Activated CD8-positive, alpha-beta T cell treated with anti-CD3 and anti-CD28 coated beads for 36 hours (primary cell): ENCODE results near the gene FMNL1. TPM values are rescaled to one million over a fixed set of nuclear protein-coding genes. Genes with fewer than 3 reads are reported as not detected.
A peak's percentile ranks its signal among the peaks of the same experiment; 100 is the strongest.

Source experiments
- ATAC-seq: fragments of 200-7000 bp; cut with Tn5 transposase; one replicate; pipeline ENCODE4 v1.10.0; 2021; ENCODE audit warnings: mild to moderate bottlenecking, moderate library complexity
- CTCF ChIA-PET: fragments of 350-600 bp; sonication (Branson Sonifier 250); formaldehyde crosslinking; loops from one replicate; lab custom pipeline; 2021; ENCODE audit warnings: antibody characterized with exemption; lab: Charles Lee
- POLR2A ChIA-PET: fragments of 350-600 bp; sonication (Branson Sonifier 250); formaldehyde crosslinking; loops from one replicate; lab custom pipeline; 2021; ENCODE audit warnings: antibody characterized with exemption; lab: Charles Lee
- DNase-seq: peaks from one replicate; pipeline ENCODE4 v3.0.0-alpha.2; 2020
- H3K27ac Mint-ChIP-seq: one replicate; pipeline ENCODE4 v1.8.0; 2021; ENCODE audit warnings: mild to moderate bottlenecking, mixed read lengths
- H3K27me3 Mint-ChIP-seq: one replicate; pipeline ENCODE4 v1.8.0; 2021; ENCODE audit warnings: mixed read lengths
- H3K36me3 Mint-ChIP-seq: one replicate; pipeline ENCODE4 v1.8.0; 2021; ENCODE audit warnings: low read depth, mixed read lengths
- H3K4me1 Mint-ChIP-seq: one replicate; pipeline ENCODE4 v1.8.0; 2021; ENCODE audit warnings: low read depth, mixed read lengths
- H3K4me3 Mint-ChIP-seq: one replicate; pipeline ENCODE4 v1.8.0; 2021; ENCODE audit warnings: mild to moderate bottlenecking, moderate library complexity, mixed read lengths
- H3K9me3 Mint-ChIP-seq: one replicate; pipeline ENCODE4 v1.8.0; 2021; ENCODE audit warnings: mixed read lengths
- CTCF ChIP-seq: fragments of 200-600 bp; IDR thresholded peaks from one replicate; pipeline ENCODE4 v1.8.0; 2022; ENCODE audit warnings: antibody characterized with exemption, mild to moderate bottlenecking
- intact Hi-C: fragments of 100-400 bp; cut with micrococcal nuclease; formaldehyde crosslinking; loops from one replicate; pipeline ENCODE4 v1.10.0; 2022
- total RNA-seq, 2 experiments: library from RNA; stranded (reverse); gene quantifications; one replicate each; pipeline ENCODE4 v1.2.3, GENCODE V29; 2021

FMNL1 gene
- total RNA-seq, 2 experiments from 2014 or later: 285 to 298 TPM

- Mint-ChIP-seq H3K27me3 (no peaks in the 10 kb centered on the region), H3K36me3 (peaks cover 56% of the 10 kb centered on the region), H3K4me1 (peaks cover 45% of the 10 kb centered on the region), H3K27ac (peak overlapping the region; percentile 64), H3K4me3 (no peak overlapping the region), H3K9me3 (no peaks in the 10 kb centered on the region)
- CTCF ChIA-PET: interaction anchor here (1.1 to 2.9 kb wide), 8 partner anchors 7 to 131 kb away, joined by 3 to 27 read pairs (median 5); partner anchors contain the start of gene ACBD4
- TF ChIP-seq CTCF: no peak
- ATAC-seq: no peak
- no peak for DNase-seq
- POLR2A ChIA-PET: interaction anchor here (0.9 to 1.4 kb wide), 4 partner anchors 17 to 135 kb away, joined by 3 read pairs; no protein-coding TSS in a partner anchor
- intact Hi-C loops: no loop called here
Measured at GRCh38 chr17:45266372-45266926, 44.8 kb downstream of the FMNL1 start.

- DNase-seq (no peak), ATAC-seq (no peak)
- intact Hi-C loops: no loop called here
- ChIA-PET CTCF (interaction anchor here (0.8 to 2.1 kb wide), 5 partner anchors 9 to 132 kb away, joined by 3 to 6 read pairs (median 5); partner anchors contain the start of gene ACBD4), POLR2A (interaction anchor here (0.7 to 1.1 kb wide), 3 partner anchors 18 to 96 kb away, joined by 3 to 4 read pairs (median 3); no protein-coding TSS in a partner anchor)
- Mint-ChIP-seq H3K4me3 (no peak overlapping the region), H3K27ac (peak overlapping the region; percentile 25), H3K36me3 (peaks cover 60% of the 10 kb centered on the region), H3K9me3 (no peaks in the 10 kb centered on the region), H3K27me3 (no peaks in the 10 kb centered on the region), H3K4me1 (peaks cover 42% of the 10 kb centered on the region)
- no peak for TF ChIP-seq CTCF
Measured at GRCh38 chr17:45267436-45268055, 45.9 kb downstream of the FMNL1 start.

GRCh38 chr17:45269912-45270311 lies 48.2 kb downstream of the FMNL1 start:
- no peak for TF ChIP-seq CTCF
- peak overlapping the region; percentile 79 for H3K27ac Mint-ChIP-seq
- POLR2A ChIA-PET: interaction anchor here (1.8 kb wide), 1 partner anchor 119 kb away, joined by 5 read pairs; no protein-coding TSS in a partner anchor
- peaks cover 27% of the 10 kb centered on the region for H3K4me1 Mint-ChIP-seq
- no peaks in the 10 kb centered on the region for H3K27me3 Mint-ChIP-seq
- peaks cover 64% of the 10 kb centered on the region for H3K36me3 Mint-ChIP-seq
- CTCF ChIA-PET: interaction anchor here (1.7 to 13.2 kb wide), 5 partner anchors 10 to 119 kb away, joined by 4 to 270 read pairs (median 9); no protein-coding TSS in a partner anchor
- no peak overlapping the region for H3K4me3 Mint-ChIP-seq
- DNase-seq (peak; percentile 32), ATAC-seq (peak; percentile 29)
- intact Hi-C loops: no loop called here
- no peaks in the 10 kb centered on the region for H3K9me3 Mint-ChIP-seq

- peak; percentile 75 for DNase-seq
- Mint-ChIP-seq H3K4me1 (peaks cover 25% of the 10 kb centered on the region), H3K27ac (peak overlapping the region; percentile 79), H3K9me3 (no peaks in the 10 kb centered on the region), H3K4me3 (no peak overlapping the region), H3K27me3 (no peaks in the 10 kb centered on the region), H3K36me3 (peaks cover 62% of the 10 kb centered on the region)
- POLR2A ChIA-PET: interaction anchor here (0.7 to 1.8 kb wide), 7 partner anchors 12 to 122 kb away, joined by 3 to 5 read pairs (median 3); no protein-coding TSS in a partner anchor
- TF ChIP-seq CTCF: peak; percentile 80
- peak; percentile 88 for ATAC-seq
- intact Hi-C loops: no loop called here
- CTCF ChIA-PET: interaction anchor here (0.6 to 13.2 kb wide), 21 partner anchors 11 to 157 kb away, joined by 3 to 270 read pairs (median 4); partner anchors contain the start of gene ACBD4
Measured at GRCh38 chr17:45270828-45271418, 49.2 kb downstream of the FMNL1 start.
